C4-2B (cell line): Measurements from ENCODE around the gene TRAK1.

Source experiments
- ZFX ChIP-seq: fragments of 450-650 bp; IDR thresholded peaks from 2 replicates; pipeline ENCODE4 v1.6.1; 2017
- TF ChIP-seq, protein P1 (sequence below): fragments of 450-650 bp; conservative IDR thresholded peaks from 2 replicates; pipeline ENCODE4 v1.5.1; 2017; ENCODE audit warnings: mild to moderate bottlenecking

DNA sequence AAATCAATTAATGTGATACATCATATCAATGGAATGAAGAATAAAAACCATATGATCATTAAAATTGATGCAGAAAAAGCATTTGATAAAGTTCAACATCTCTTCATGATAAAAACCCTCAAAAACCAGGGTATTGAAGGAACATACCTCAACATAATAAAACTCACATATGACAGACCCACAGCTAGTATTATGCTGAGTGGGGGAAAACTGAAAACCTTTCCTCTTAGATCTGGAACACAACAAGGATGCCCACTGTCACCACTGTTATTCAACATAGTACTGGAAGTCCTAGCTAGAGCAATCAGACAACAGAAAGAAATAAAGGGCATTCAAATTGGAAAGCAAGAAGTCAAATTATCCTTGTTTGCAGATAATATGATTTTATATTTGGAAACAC, 144.4 kb downstream of the TRAK1 start:
- TF ChIP-seq, protein P1, sequence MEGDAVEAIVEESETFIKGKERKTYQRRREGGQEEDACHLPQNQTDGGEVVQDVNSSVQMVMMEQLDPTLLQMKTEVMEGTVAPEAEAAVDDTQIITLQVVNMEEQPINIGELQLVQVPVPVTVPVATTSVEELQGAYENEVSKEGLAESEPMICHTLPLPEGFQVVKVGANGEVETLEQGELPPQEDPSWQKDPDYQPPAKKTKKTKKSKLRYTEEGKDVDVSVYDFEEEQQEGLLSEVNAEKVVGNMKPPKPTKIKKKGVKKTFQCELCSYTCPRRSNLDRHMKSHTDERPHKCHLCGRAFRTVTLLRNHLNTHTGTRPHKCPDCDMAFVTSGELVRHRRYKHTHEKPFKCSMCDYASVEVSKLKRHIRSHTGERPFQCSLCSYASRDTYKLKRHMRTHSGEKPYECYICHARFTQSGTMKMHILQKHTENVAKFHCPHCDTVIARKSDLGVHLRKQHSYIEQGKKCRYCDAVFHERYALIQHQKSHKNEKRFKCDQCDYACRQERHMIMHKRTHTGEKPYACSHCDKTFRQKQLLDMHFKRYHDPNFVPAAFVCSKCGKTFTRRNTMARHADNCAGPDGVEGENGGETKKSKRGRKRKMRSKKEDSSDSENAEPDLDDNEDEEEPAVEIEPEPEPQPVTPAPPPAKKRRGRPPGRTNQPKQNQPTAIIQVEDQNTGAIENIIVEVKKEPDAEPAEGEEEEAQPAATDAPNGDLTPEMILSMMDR: no peak
- no peak for TF ChIP-seq ZFX
